K562 (cell line): ENCODE results near the gene PTPRG. TPM values are rescaled to one million over a fixed set of nuclear protein-coding genes. Genes with fewer than 3 reads are reported as not detected.
A peak's percentile ranks its signal among the peaks of the same experiment; 100 is the strongest.

Experiments used
- ATAC-seq: fragments of 200-7000 bp; cut with Tn5 transposase; 3 replicates; pipeline ENCODE4 v1.9.1; 2020; ENCODE audit warnings: moderate library complexity
- BruUV-seq: library from RNA; stranded (reverse); fragments of 400-500 nt; replicated peaks from 2 replicates; lab custom pipeline; 2021; lab: Mats Ljungman, UMichigan
- CTCF ChIA-PET: fragments of 300-600 bp; formaldehyde crosslinking; extraction: SDS; loops from one replicate; lab custom pipeline; 2021; ENCODE audit warnings: low intra/inter-chr PET ratio; lab: Yijun Ruan, JAX
- POLR2A ChIA-PET: fragments of 300-600, 350-650 bp; sonication (Branson Sonifier 250); formaldehyde crosslinking; extraction: SDS; loops from one replicate; lab custom pipeline; 2021; ENCODE audit warnings: antibody characterized with exemption, inconsistent platforms; lab: Yijun Ruan, JAX
- DNase-seq, 4 experiments: peaks; one replicate each; pipeline versions ENCODE4 v3.0.0 to v3.0.0-alpha.2; 2011 to 2018; ENCODE audit warnings: low spot score in 3 of 4, mixed read lengths in 3 of 4; ENCODE audit errors: extremely low read depth in 1 of 4
- FAIRE-seq: peaks from 2 replicates; lab custom pipeline; 2011; peaks lifted over from hg19 to GRCh38; lab: Jason Lieb, UNC
- H2AFZ ChIP-seq: 2 replicates; pipeline ENCODE4 v1.6.0; 2011; ENCODE audit warnings: low read depth, low read length, control low read depth, inconsistent platforms
- H3K27ac ChIP-seq: fragments of 200-600 bp; 3 replicates; pipeline ENCODE4 v1.8.0; 2011; ENCODE audit warnings: low read depth, mild to moderate bottlenecking, control low read depth, inconsistent platforms, low read length, moderate library complexity, mixed read lengths; ENCODE audit errors: extremely low read depth
- H3K27me3 ChIP-seq, 2 experiments: fragments of 300-600 bp in 1 of 2; 2 replicates in 1 of 2; 3 replicates in 1 of 2; pipeline versions ENCODE4 v1.6.0 to v1.8.0; 2011; ENCODE audit warnings: inconsistent platforms in 2 of 2, low read length in 2 of 2, mild to moderate bottlenecking in 1 of 2, mixed read lengths in 1 of 2, moderate library complexity in 1 of 2; ENCODE audit not compliant: control insufficient read depth in 2 of 2, insufficient read depth in 2 of 2
- H3K36me3 ChIP-seq: fragments of 300-600 bp; 3 replicates; pipeline ENCODE4 v1.8.0; 2011; ENCODE audit warnings: mild to moderate bottlenecking, low read length, inconsistent platforms; ENCODE audit not compliant: control insufficient read depth, insufficient read depth
- H3K4me1 ChIP-seq, 2 experiments: fragments of 200-600 bp in 1 of 2; replicated peaks in 1 of 2; 2 replicates in 1 of 2; 3 replicates in 1 of 2; pipeline versions ENCODE4 v1.5.1 to v1.8.0; 2011; ENCODE audit warnings: inconsistent platforms in 2 of 2, low read length in 2 of 2, mild to moderate bottlenecking in 1 of 2, mixed read lengths in 1 of 2, moderate library complexity in 1 of 2; ENCODE audit not compliant: control insufficient read depth in 2 of 2, insufficient read depth in 2 of 2
- H3K4me2 ChIP-seq: 2 replicates; pipeline ENCODE4 v1.6.1; 2011; ENCODE audit warnings: low read length, control low read depth, inconsistent platforms, mixed read lengths; ENCODE audit not compliant: insufficient read depth
- H3K4me3 ChIP-seq: fragments of 200-600 bp; sonication (generic), shearing (Covaris generic); 2 replicates; pipeline ENCODE4 v1.5.1; 2016; ENCODE audit warnings: control low read depth, inconsistent platforms
- H3K79me2 ChIP-seq: fragments of 200-600 bp; 3 replicates; pipeline ENCODE4 v1.8.0; 2011; ENCODE audit warnings: low read length, inconsistent platforms; ENCODE audit not compliant: control insufficient read depth, insufficient read depth
- H3K9ac ChIP-seq, 2 experiments: 2 replicates each; pipeline versions ENCODE4 v1.6.0 to v1.6.1; 2011; ENCODE audit warnings: low read depth in 2 of 2, low read length in 2 of 2, control low read depth in 1 of 2, inconsistent platforms in 1 of 2, mild to moderate bottlenecking in 1 of 2, mixed read lengths in 1 of 2; ENCODE audit not compliant: insufficient read depth in 1 of 2
- H3K9me1 ChIP-seq: one replicate; pipeline ENCODE4 v1.6.0; 2011; ENCODE audit warnings: inconsistent platforms, mild to moderate bottlenecking, low read length, moderate library complexity; ENCODE audit not compliant: control insufficient read depth, insufficient read depth
- H3K9me3 ChIP-seq: replicated peaks from 2 replicates; pipeline ENCODE4 v1.5.1; 2011; ENCODE audit warnings: low read depth, low read length, inconsistent platforms; ENCODE audit not compliant: control insufficient read depth, insufficient read depth
- H4K20me1 ChIP-seq: replicated peaks from 2 replicates; pipeline ENCODE4 v1.6.1; 2011; ENCODE audit warnings: low read length, inconsistent platforms, mixed read lengths; ENCODE audit not compliant: control insufficient read depth, insufficient read depth
- COPS2 ChIP-seq: fragments of 450-650 bp; conservative IDR thresholded peaks from 2 replicates; pipeline ENCODE4 v1.6.1; 2016; ENCODE audit warnings: mild to moderate bottlenecking, moderate library complexity
- CREB5 ChIP-seq: fragments of 250-450 bp; sonication (Bioruptor Pico); IDR thresholded peaks from 2 replicates; pipeline ENCODE4 v1.5.0; 2020; ENCODE audit warnings: mild to moderate bottlenecking
- NFE2 ChIP-seq: IDR thresholded peaks from 2 replicates; pipeline ENCODE4 v1.6.1; 2014; ENCODE audit warnings: antibody characterized with exemption, low read depth
- WGBS: fragments of 100-300 bp; shearing (Covaris generic); methylation state at CpG from one replicate; pipeline ENCODE4 v1.1.6; 2016; ENCODE audit warnings: low coverage, mixed read lengths; ENCODE audit not compliant: insufficient coverage; ENCODE audit errors: missing lambda C conversion rate; 5-methylcytosine and 5-hydroxymethylcytosine counted together
- in situ Hi-C: fragments of 300-500 bp; cut with MboI; formaldehyde crosslinking; loops from 4 replicates; pipeline ENCODE4 v1.15.0; 2018; ENCODE audit warnings: inconsistent platforms, mixed read lengths
- intact Hi-C: fragments of 100-400 bp; cut with micrococcal nuclease; formaldehyde crosslinking; loops from 2 replicates; pipeline ENCODE4 v1.14.2; 2022
- polyA plus RNA-seq, 8 experiments: library from polyadenylated mRNA; depleted of rRNA in 4 of 8; stranded (reverse) in 5 of 8; unstranded in 3 of 8; fragments of >200 nt; fragmentation: Nextera tagmentation in 2 of 8; fragmentation: Illumina TruSeq in 1 of 8; extraction: Ambion mirVana in 2 of 8; extraction: Trizol in 1 of 8; gene quantifications; 2 replicates each; pipeline versions ENCODE4 v1.2.1 to v1.2.3, GENCODE V29; 2011 to 2014; ENCODE audit warnings: inconsistent platforms in 1 of 8, missing spikeins in 1 of 8
- total RNA-seq, 7 experiments: library from RNA; depleted of rRNA in 6 of 7; stranded (reverse); fragments of >200 nt in 6 of 7; fragmentation: Illumina TruSeq in 2 of 7; extraction: Trizol in 2 of 7; gene quantifications; 2 replicates each; pipeline versions ENCODE4 v1.2.1 to v1.2.3, GENCODE V29; 2011 to 2021; ENCODE audit warnings: low replicate concordance in 1 of 7
- TF ChIP-seq, protein P1 (sequence below), 3 experiments: fragments of 200-800 bp in 1 of 3; fragments of 250-450 bp in 1 of 3; fragments of 450-650 bp in 1 of 3; sonication (Bioruptor Pico) in 1 of 3; sonication (Bioruptor generic) in 1 of 3; formaldehyde crosslinking in 1 of 3; IDR thresholded peaks; 2 replicates each; pipeline versions ENCODE4 v1.6.1 to v1.8.0; 2016 to 2022; ENCODE audit warnings: mild to moderate bottlenecking in 2 of 3, missing genetic modification characterization in 2 of 3, missing compliant biosample characterization in 1 of 3, moderate library complexity in 1 of 3
- TF ChIP-seq, protein P2 (sequence below): fragments of 250-450 bp; sonication (Bioruptor Pico); IDR thresholded peaks from 2 replicates; pipeline ENCODE4 v1.8.0; 2022; ENCODE audit warnings: inconsistent platforms

Gene PTPRG
- total and polyA plus RNA-seq, 9 of the 15 experiments (the other 6 are each of a cell fraction or from before 2014, with no cell fraction given): 0.16 TPM; not detected in 8

DNA sequence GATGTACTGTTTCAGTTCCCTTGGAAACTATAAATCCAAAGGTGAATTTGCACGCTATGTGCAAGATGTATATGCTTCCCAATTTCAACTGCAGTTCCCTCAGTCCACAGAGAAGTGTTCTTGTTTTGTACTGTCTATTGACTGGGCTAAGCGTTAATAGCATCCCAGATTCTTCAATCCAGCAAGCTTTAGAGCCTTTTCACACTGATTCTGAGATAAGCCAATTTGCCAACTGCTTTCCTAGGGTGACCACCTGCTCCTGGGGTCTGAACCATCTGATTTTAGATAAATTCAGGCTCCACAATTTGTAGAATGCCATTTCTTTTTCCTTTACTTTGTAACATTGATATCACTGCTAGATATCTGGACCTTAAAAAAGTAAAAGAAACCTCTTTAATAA lies 340.1 kb downstream of the PTPRG start:
- FAIRE-seq (no peak), ATAC-seq (no peak), DNase-seq (no peak)
- intact Hi-C loops: no loop called here
- in situ Hi-C loops: no loop called here
- H3K79me2 ChIP-seq: no peaks in the 10 kb centered on the region
- 0% methylated on average over 2 of the region's 2 CpGs for WGBS
- ChIA-PET POLR2A (no interaction called here), CTCF (no interaction called here)
- H2AFZ ChIP-seq: no peak overlapping the region
- no peak overlapping the region for H3K9ac ChIP-seq
- no peaks in the 10 kb centered on the region for H3K9me1 ChIP-seq
- no peak overlapping the region for H3K4me2 ChIP-seq
- BruUV-seq: no TSS peak
- TF ChIP-seq COPS2: no peak
- TF ChIP-seq CREB5 (CRISPR knock-in tag): no peak
- H3K9me3 ChIP-seq: no peaks in the 10 kb centered on the region
- H3K27me3 ChIP-seq: no peaks in the 10 kb centered on the region
- H3K4me1 ChIP-seq: no peaks in the 10 kb centered on the region
- H3K4me3 ChIP-seq: no peak overlapping the region
- H3K36me3 ChIP-seq: no peaks in the 10 kb centered on the region
- no peaks in the 10 kb centered on the region for H4K20me1 ChIP-seq
- H3K27ac ChIP-seq: no peak overlapping the region

DNA sequence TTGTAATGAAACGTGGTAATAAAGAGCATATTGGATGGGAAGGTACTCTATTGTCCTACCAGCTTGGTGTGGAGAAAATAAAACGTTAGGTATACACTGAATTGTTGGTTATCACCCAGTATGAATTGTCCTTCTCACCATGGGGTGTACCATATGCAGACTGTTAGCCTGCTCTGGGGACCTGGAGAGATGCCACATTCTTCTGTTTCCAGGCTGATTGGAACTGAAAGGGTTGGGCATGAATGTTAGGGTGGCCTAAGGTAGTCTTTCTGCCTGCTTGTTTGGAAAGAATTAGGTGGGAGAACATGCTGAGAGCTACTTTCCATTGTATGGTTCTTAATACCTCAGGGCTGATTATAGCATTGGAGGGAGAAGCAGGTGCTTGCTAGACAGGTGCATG lies 340.6 kb downstream of the PTPRG start:
- no TSS peak for BruUV-seq
- Histone ChIP-seq H3K4me1 (no peaks in the 10 kb centered on the region), H3K27me3 (no peaks in the 10 kb centered on the region), H4K20me1 (no peaks in the 10 kb centered on the region), H3K27ac (no peak overlapping the region), H3K9me1 (no peaks in the 10 kb centered on the region), H3K36me3 (no peaks in the 10 kb centered on the region), H3K4me2 (no peak overlapping the region), H3K79me2 (no peaks in the 10 kb centered on the region), H3K9me3 (no peaks in the 10 kb centered on the region), H3K9ac (no peak overlapping the region), H3K4me3 (no peak overlapping the region), H2AFZ (no peak overlapping the region)
- WGBS: 0% methylated on average over 2 of the region's 2 CpGs
- in situ Hi-C loops: no loop called here
- ATAC-seq: no peak
- CTCF ChIA-PET: no interaction called here
- no peak for DNase-seq
- TF ChIP-seq, protein P1, sequence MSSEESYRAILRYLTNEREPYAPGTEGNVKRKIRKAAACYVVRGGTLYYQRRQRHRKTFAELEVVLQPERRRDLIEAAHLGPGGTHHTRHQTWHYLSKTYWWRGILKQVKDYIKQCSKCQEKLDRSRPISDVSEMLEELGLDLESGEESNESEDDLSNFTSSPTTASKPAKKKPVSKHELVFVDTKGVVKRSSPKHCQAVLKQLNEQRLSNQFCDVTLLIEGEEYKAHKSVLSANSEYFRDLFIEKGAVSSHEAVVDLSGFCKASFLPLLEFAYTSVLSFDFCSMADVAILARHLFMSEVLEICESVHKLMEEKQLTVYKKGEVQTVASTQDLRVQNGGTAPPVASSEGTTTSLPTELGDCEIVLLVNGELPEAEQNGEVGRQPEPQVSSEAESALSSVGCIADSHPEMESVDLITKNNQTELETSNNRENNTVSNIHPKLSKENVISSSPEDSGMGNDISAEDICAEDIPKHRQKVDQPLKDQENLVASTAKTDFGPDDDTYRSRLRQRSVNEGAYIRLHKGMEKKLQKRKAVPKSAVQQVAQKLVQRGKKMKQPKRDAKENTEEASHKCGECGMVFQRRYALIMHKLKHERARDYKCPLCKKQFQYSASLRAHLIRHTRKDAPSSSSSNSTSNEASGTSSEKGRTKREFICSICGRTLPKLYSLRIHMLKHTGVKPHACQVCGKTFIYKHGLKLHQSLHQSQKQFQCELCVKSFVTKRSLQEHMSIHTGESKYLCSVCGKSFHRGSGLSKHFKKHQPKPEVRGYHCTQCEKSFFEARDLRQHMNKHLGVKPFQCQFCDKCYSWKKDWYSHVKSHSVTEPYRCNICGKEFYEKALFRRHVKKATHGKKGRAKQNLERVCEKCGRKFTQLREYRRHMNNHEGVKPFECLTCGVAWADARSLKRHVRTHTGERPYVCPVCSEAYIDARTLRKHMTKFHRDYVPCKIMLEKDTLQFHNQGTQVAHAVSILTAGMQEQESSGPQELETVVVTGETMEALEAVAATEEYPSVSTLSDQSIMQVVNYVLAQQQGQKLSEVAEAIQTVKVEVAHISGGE (CRISPR knock-in tag; IDR thresholded peaks at IDR 0.05): peak in 1 of 3 experiments; percentile 35; a peak in 1 of 6 replicates
- no peak for TF ChIP-seq NFE2
- TF ChIP-seq, protein P2, sequence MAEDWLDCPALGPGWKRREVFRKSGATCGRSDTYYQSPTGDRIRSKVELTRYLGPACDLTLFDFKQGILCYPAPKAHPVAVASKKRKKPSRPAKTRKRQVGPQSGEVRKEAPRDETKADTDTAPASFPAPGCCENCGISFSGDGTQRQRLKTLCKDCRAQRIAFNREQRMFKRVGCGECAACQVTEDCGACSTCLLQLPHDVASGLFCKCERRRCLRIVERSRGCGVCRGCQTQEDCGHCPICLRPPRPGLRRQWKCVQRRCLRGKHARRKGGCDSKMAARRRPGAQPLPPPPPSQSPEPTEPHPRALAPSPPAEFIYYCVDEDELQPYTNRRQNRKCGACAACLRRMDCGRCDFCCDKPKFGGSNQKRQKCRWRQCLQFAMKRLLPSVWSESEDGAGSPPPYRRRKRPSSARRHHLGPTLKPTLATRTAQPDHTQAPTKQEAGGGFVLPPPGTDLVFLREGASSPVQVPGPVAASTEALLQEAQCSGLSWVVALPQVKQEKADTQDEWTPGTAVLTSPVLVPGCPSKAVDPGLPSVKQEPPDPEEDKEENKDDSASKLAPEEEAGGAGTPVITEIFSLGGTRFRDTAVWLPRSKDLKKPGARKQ (CRISPR knock-in tag): no peak
- intact Hi-C loops: no loop called here
- FAIRE-seq: no peak
- POLR2A ChIA-PET: no interaction called here
